ENCODE measurements around the gene EPAS1. TPM values are rescaled to one million over a fixed set of nuclear protein-coding genes. Genes with fewer than 3 reads are reported as not detected.

Gene EPAS1
- total RNA-seq, 2 donors from 2014 or later, result 58.4 to 162 TPM

DNA sequence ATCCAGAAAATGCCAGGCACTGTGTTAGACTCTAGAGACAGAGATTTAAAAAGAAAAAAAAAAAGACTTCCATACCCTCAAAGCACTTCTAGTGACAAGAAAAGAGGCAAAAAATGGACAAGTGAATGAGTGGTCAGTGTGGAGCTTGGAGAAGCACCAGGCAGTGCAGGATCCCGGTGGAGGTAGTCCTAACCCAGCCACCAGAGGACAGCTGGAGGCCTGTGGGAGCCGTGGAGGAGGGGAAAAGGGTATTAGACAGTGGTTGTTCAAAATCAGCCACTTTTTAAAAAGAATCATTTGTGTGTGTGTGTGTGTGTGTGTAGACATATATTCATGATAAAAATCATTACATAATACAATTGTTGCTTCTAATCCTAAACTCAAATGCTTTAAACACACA lies 32.8 kb upstream of the EPAS1 start:
- WGBS, 2 donors, result 77 to 93% methylated on average over 2 of the region's 2 CpGs
- intact Hi-C loops (cut with DNase I), result no loop called here
- Histone ChIP-seq H3K4me1 (peaks cover 4% of the 10 kb centered on the region), H3K27me3 (no peaks in the 10 kb centered on the region), H3K9me3 (no peaks in the 10 kb centered on the region), H3K4me3 (no peak overlapping the region), H3K27ac (no peak overlapping the region), H3K36me3 (replicated peaks in 1 of 2; ENCODE audit: insufficient read depth in 1 of 2, low read depth in 2 of 2) (no peaks in the 10 kb centered on the region)
- TF ChIP-seq, protein P1, sequence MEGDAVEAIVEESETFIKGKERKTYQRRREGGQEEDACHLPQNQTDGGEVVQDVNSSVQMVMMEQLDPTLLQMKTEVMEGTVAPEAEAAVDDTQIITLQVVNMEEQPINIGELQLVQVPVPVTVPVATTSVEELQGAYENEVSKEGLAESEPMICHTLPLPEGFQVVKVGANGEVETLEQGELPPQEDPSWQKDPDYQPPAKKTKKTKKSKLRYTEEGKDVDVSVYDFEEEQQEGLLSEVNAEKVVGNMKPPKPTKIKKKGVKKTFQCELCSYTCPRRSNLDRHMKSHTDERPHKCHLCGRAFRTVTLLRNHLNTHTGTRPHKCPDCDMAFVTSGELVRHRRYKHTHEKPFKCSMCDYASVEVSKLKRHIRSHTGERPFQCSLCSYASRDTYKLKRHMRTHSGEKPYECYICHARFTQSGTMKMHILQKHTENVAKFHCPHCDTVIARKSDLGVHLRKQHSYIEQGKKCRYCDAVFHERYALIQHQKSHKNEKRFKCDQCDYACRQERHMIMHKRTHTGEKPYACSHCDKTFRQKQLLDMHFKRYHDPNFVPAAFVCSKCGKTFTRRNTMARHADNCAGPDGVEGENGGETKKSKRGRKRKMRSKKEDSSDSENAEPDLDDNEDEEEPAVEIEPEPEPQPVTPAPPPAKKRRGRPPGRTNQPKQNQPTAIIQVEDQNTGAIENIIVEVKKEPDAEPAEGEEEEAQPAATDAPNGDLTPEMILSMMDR (IDR thresholded peaks at IDR 0.05), result no peak
- TF ChIP-seq POLR2A (IDR thresholded peaks at IDR 0.05), result no peak
- DNase-seq, result no peak
- ATAC-seq, result no peak

DNA sequence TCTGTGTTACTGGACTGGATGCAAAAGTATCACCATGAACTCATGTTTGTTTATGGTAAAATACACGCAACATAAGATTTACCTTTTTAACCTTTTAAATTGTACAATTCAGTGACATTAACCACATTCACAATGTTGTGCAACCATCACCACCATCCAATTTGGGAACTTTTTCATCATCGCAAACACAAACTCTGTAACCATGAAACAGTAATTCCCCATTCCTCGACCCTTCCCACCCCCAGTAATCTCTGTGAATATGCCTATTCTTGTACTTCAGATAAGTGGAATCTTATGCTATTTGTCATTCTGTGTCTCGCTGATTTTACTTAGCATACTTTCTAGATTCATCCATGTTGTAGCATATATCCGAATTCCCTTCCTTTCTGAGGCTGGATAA lies 31.1 kb upstream of the EPAS1 start:
- Histone ChIP-seq H3K4me1 (no peaks in the 10 kb centered on the region), H3K36me3 (replicated peaks in 1 of 2; ENCODE audit: insufficient read depth in 1 of 2, low read depth in 2 of 2) (no peaks in the 10 kb centered on the region), H3K27ac (no peak overlapping the region), H3K4me3 (no peak overlapping the region), H3K9me3 (no peaks in the 10 kb centered on the region), H3K27me3 (no peaks in the 10 kb centered on the region)
- TF ChIP-seq, protein P1 (IDR thresholded peaks at IDR 0.05), result no peak
- TF ChIP-seq POLR2A (IDR thresholded peaks at IDR 0.05), result no peak
- 83 to 87% methylated on average over 5 of the region's 5 CpGs for WGBS, 2 donors
- DNase-seq (no peak), ATAC-seq (no peak)
- intact Hi-C loops (cut with DNase I), result no loop called here

DNA sequence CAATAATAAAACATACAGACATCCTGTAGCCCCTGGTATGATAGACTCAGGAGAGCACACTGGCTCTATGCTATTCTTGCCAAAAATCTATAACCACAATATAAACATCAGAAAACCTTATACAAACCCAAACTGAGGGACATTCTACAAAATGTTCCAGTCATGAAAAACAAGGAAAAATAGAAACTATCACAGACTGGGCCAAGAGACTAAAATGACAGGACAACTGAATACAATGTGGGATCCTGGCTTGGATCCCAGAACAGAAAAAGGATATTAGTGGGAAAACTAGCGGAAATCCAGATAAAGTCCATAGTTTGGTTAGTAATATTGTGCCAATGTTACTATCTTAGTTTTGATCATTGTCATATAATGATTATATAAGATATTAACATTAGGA lies 29.6 kb upstream of the EPAS1 start:
- DNase-seq, result no peak
- Histone ChIP-seq H3K4me1 (no peaks in the 10 kb centered on the region), H3K27ac (no peak overlapping the region), H3K4me3 (no peak overlapping the region), H3K9me3 (no peaks in the 10 kb centered on the region), H3K27me3 (no peaks in the 10 kb centered on the region), H3K36me3 (replicated peaks in 1 of 2; ENCODE audit: insufficient read depth in 1 of 2, low read depth in 2 of 2) (no peaks in the 10 kb centered on the region)
- no peak for ATAC-seq
- WGBS, 2 donors, result 44 to 50% methylated on average over 1 of the region's 1 CpG
- intact Hi-C loops (cut with DNase I), result no loop called here
- no peak for TF ChIP-seq POLR2A (IDR thresholded peaks at IDR 0.05)
- TF ChIP-seq, protein P1 (IDR thresholded peaks at IDR 0.05), result no peak

DNA sequence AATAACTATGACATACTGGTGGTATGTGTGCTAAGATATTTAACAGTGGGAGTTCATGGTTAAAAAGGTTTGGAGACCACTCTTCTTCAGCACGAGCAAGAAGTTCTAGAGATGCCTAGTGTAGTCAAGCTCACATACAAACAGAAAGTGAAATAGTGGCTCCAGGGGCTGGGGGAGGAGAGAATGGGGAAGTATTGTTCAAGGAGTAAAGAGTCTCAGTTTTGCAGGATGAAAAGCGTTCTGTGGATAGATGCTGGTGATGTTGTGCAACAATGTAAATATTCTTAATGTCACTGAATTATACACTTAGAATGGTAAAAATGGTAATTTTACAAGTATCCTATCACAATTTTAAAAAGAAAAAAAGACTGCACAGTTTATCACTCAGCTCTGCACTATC lies 29.0 kb upstream of the EPAS1 start:
- no peak overlapping the region for H3K4me3 ChIP-seq
- DNase-seq (no peak), ATAC-seq (no peak)
- no peaks in the 10 kb centered on the region for H3K36me3 ChIP-seq (replicated peaks in 1 of 2; ENCODE audit: insufficient read depth in 1 of 2, low read depth in 2 of 2)
- no peaks in the 10 kb centered on the region for H3K9me3 ChIP-seq
- 52 to 69% methylated on average over 2 of the region's 2 CpGs for WGBS, 2 donors
- no peaks in the 10 kb centered on the region for H3K27me3 ChIP-seq
- no peak overlapping the region for H3K27ac ChIP-seq
- intact Hi-C loops (cut with DNase I), result no loop called here
- no peaks in the 10 kb centered on the region for H3K4me1 ChIP-seq
- TF ChIP-seq POLR2A (IDR thresholded peaks at IDR 0.05), result no peak
- TF ChIP-seq, protein P1 (IDR thresholded peaks at IDR 0.05), result no peak

DNA sequence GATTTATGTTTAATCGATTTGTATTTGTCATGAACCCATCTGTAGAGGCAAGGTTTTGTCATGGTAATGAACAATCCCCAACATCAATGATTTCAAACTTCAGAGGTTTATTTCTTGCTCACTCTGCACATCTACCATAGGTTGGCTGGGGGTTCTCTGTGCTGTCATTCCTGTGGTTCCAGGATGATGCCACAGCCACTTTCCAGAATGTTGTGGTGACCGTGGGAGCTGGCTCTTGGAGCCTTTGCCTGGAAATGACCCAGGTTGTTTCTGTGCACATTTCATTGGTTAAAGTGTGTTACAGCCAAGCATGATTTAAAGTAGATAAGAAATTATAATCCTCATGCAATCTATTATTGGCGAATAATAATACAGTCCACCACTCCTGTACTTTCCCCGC lies 28.2 kb upstream of the EPAS1 start:
- H3K36me3 ChIP-seq (replicated peaks in 1 of 2; ENCODE audit: insufficient read depth in 1 of 2, low read depth in 2 of 2), result no peaks in the 10 kb centered on the region
- TF ChIP-seq, protein P1 (IDR thresholded peaks at IDR 0.05), result no peak
- no peak for TF ChIP-seq POLR2A (IDR thresholded peaks at IDR 0.05)
- WGBS, 2 donors, result 82 to 89% methylated on average over 4 of the region's 4 CpGs
- DNase-seq (no peak), ATAC-seq (no peak)
- H3K4me3 ChIP-seq, result no peak overlapping the region
- intact Hi-C loops (cut with DNase I), result no loop called here
- H3K27ac ChIP-seq, result no peak overlapping the region
- H3K4me1 ChIP-seq, result no peaks in the 10 kb centered on the region
- H3K9me3 ChIP-seq, result no peaks in the 10 kb centered on the region
- no peaks in the 10 kb centered on the region for H3K27me3 ChIP-seq
